SK-N-SH (cell line): Measurements from ENCODE around the gene DZIP1L. TPM values are rescaled to one million over a fixed set of nuclear protein-coding genes. Genes with fewer than 3 reads are reported as not detected.

ENCODE experiments used
- CTCF ChIA-PET: fragments of 300-600, 350-600 bp; formaldehyde crosslinking; extraction: SDS; loops from one replicate; lab custom pipeline; 2021; lab: Yijun Ruan, JAX
- POLR2A ChIA-PET: fragments of 350-600 bp; sonication (Branson Sonifier 250); formaldehyde crosslinking; extraction: SDS; loops from one replicate; lab custom pipeline; 2020; ENCODE audit warnings: antibody characterized with exemption, inconsistent platforms; lab: Yijun Ruan, JAX
- DNase-seq: peaks from one replicate; pipeline ENCODE4 v3.0.0; 2012
- H2AFZ ChIP-seq: fragments of 200-600 bp; sonication (generic); 2 replicates; pipeline ENCODE4 v1.8.1; 2016; ENCODE audit warnings: antibody characterized with exemption, mild to moderate bottlenecking, low read depth
- H3F3A ChIP-seq: fragments of 200-600 bp; sonication (generic); replicated peaks from 2 replicates; pipeline ENCODE3; 2016; ENCODE audit warnings: antibody characterized with exemption, mild to moderate bottlenecking; ENCODE audit not compliant: insufficient read depth
- H3K27ac ChIP-seq, 2 experiments: fragments of 200-500 bp in 1 of 2; fragments of 200-600 bp in 1 of 2; sonication (Bioruptor generic) in 1 of 2; sonication (generic), shearing (Covaris generic) in 1 of 2; 2 replicates each; pipeline versions ENCODE4 v1.5.1 to v1.6.1; 2014 to 2016; ENCODE audit warnings: low read depth in 2 of 2, inconsistent platforms in 1 of 2, low read length in 1 of 2, mild to moderate bottlenecking in 1 of 2, mixed read lengths in 1 of 2
- H3K27me3 ChIP-seq: fragments of 200-600 bp; sonication (generic), shearing (Covaris generic); 2 replicates; pipeline ENCODE4 v1.6.1; 2016; ENCODE audit warnings: mixed run types; ENCODE audit not compliant: insufficient read depth
- H3K36me3 ChIP-seq, 2 experiments: fragments of 200-500 bp in 1 of 2; fragments of 200-600 bp in 1 of 2; sonication (Bioruptor generic) in 1 of 2; sonication (generic) in 1 of 2; replicated peaks in 1 of 2; 2 replicates each; pipeline versions ENCODE3 to v1.5.1; 2014 to 2016; ENCODE audit warnings: low read length in 1 of 2, mild to moderate bottlenecking in 1 of 2; ENCODE audit not compliant: insufficient read depth in 2 of 2, control insufficient read depth in 1 of 2
- H3K4me1 ChIP-seq, 2 experiments: fragments of 200-500 bp in 1 of 2; fragments of 200-600 bp in 1 of 2; sonication (Bioruptor generic) in 1 of 2; sonication (generic), shearing (Covaris generic) in 1 of 2; 2 replicates each; pipeline versions ENCODE4 v1.5.1 to v1.6.1; 2014 to 2016; ENCODE audit warnings: low read depth in 1 of 2, low read length in 1 of 2, mixed run types in 1 of 2; ENCODE audit not compliant: insufficient read depth in 2 of 2, control insufficient read depth in 1 of 2
- H3K4me2 ChIP-seq: fragments of 200-600 bp; sonication (generic), shearing (Covaris generic); 2 replicates; pipeline ENCODE4 v1.6.1; 2017; ENCODE audit warnings: mixed run types
- H3K4me3 ChIP-seq, 2 experiments: fragments of 200-500 bp in 1 of 2; fragments of 200-600 bp in 1 of 2; sonication (Bioruptor generic) in 1 of 2; sonication (generic), shearing (Covaris generic) in 1 of 2; 2 replicates each; pipeline versions ENCODE4 v1.5.1 to v1.8.1; 2014 to 2016; ENCODE audit warnings: low read depth in 2 of 2, inconsistent platforms in 1 of 2, low read length in 1 of 2, mild to moderate bottlenecking in 1 of 2, mixed read lengths in 1 of 2, moderate library complexity in 1 of 2
- H3K79me2 ChIP-seq: fragments of 200-600 bp; sonication (generic); 2 replicates; pipeline ENCODE4 v1.8.1; 2017; ENCODE audit warnings: mild to moderate bottlenecking; ENCODE audit not compliant: insufficient read depth
- H3K9ac ChIP-seq: fragments of 200-600 bp; sonication (generic); 2 replicates; pipeline ENCODE4 v1.6.1; 2017; ENCODE audit warnings: mixed run types
- H3K9me2 ChIP-seq: fragments of 200-600 bp; sonication (generic); 2 replicates; pipeline ENCODE4 v1.6.1; 2017; ENCODE audit warnings: mixed run types
- H3K9me3 ChIP-seq: fragments of 200-600 bp; sonication (generic); 2 replicates; pipeline ENCODE4 v1.6.1; 2017; ENCODE audit warnings: mixed run types, mild to moderate bottlenecking, moderate library complexity
- H4K20me1 ChIP-seq: fragments of 200-600 bp; sonication (generic); 2 replicates; pipeline ENCODE4 v1.6.1; 2017; ENCODE audit warnings: mild to moderate bottlenecking, mixed run types; ENCODE audit not compliant: insufficient read depth
- EZH2phosphoT487 ChIP-seq: fragments of 200-600 bp; sonication (generic); IDR thresholded peaks from 2 replicates; pipeline ENCODE4 v1.6.1; 2017; ENCODE audit warnings: low read depth, mixed run types, mild to moderate bottlenecking, antibody characterized with exemption, moderate library complexity, borderline replicate concordance
- MEF2A ChIP-seq: IDR thresholded peaks from 2 replicates; pipeline ENCODE4 v1.4.0; 2012; ENCODE audit warnings: low read depth, borderline replicate concordance
- NFIC ChIP-seq: IDR thresholded peaks from 2 replicates; pipeline ENCODE4 v1.4.0; 2012; ENCODE audit warnings: borderline replicate concordance
- POLR2AphosphoS5 ChIP-seq: IDR thresholded peaks from 2 replicates; pipeline ENCODE4 v1.6.1; 2012; ENCODE audit warnings: low read depth, low read length
- RAD21 ChIP-seq: IDR thresholded peaks from 2 replicates; pipeline ENCODE4 v1.6.1; 2012; ENCODE audit warnings: mild to moderate bottlenecking, low read length
- RCOR1 ChIP-seq: fragments of 150-350 bp; IDR thresholded peaks from 2 replicates; pipeline ENCODE4 v1.6.1; 2017; ENCODE audit warnings: antibody characterized with exemption, low read length
- RFX5 ChIP-seq: IDR thresholded peaks from 2 replicates; pipeline ENCODE4 v1.6.1; 2012; ENCODE audit warnings: mild to moderate bottlenecking, improper control_type of control experiment, low read length
- TAF1 ChIP-seq: IDR thresholded peaks from 2 replicates; pipeline ENCODE4 v1.6.1; 2012; ENCODE audit warnings: low read depth, mild to moderate bottlenecking, low read length, moderate library complexity, borderline replicate concordance
- YY1 ChIP-seq: IDR thresholded peaks from 2 replicates; pipeline ENCODE4 v1.4.0; 2012; ENCODE audit warnings: low read depth, mild to moderate bottlenecking
- WGBS: methylation state at CpG from one replicate; pipeline ENCODE4 v1.1.6; 2017; ENCODE audit warnings: low lambda C conversion rate; 5-methylcytosine and 5-hydroxymethylcytosine counted together
- polyA plus RNA-seq, 3 experiments: library from polyadenylated mRNA; depleted of rRNA; stranded (reverse); fragments of >200 nt; gene quantifications; 2 replicates each; pipeline ENCODE4 v1.2.3, GENCODE V29; 2012
- TF ChIP-seq, protein P1 (sequence below): fragments of 200-600 bp; sonication (generic); IDR thresholded peaks from 2 replicates; pipeline ENCODE4 v1.6.1; 2017; ENCODE audit warnings: antibody characterized with exemption, mild to moderate bottlenecking, moderate library complexity
- TF ChIP-seq, protein P2 (sequence below): IDR thresholded peaks from 2 replicates; pipeline ENCODE4 v1.6.1; 2012; ENCODE audit warnings: mild to moderate bottlenecking, low read depth, low read length, moderate library complexity

The DZIP1L gene
- polyA plus RNA-seq, 1 of the 3 experiments (the other 2 are of a cell fraction), result 6.4 TPM

DNA sequence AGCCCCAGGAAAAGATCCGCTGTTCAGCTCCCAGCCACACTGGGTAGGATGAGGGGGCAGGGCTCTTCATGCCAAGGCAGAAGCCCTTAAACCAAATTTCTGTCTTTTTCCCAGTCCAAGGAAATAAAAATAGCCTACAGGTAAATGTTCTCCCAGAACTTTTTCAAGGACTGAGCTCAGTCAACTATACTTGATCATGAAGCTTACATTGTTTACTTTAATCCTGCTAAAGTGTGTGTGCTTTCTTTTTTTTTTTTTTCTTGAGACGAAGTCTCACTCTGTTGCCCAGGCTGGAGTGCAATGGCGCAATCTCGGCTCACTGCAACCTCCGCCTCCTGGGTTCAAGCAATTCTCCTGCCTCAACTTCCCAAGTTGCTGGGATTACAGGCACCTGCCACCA is 87.6 kb downstream of the DZIP1L start:
- POLR2A ChIA-PET, result no interaction called here
- Histone ChIP-seq H3F3A (no peaks in the 10 kb centered on the region), H3K4me3 (no peak overlapping the region), H3K4me1 (no peaks in the 10 kb centered on the region), H3K27ac (no peak overlapping the region), H3K9me2 (no peaks in the 10 kb centered on the region), H3K9me3 (no peaks in the 10 kb centered on the region), H2AFZ (no peak overlapping the region), H3K9ac (no peak overlapping the region), H3K4me2 (no peak overlapping the region), H4K20me1 (no peaks in the 10 kb centered on the region), H3K79me2 (no peaks in the 10 kb centered on the region), H3K36me3 (peaks cover 6 to 12% of the 10 kb centered on the region in 2 experiments), H3K27me3 (no peaks in the 10 kb centered on the region)
- TF ChIP-seq MEF2A (no peak), RCOR1 (no peak), RAD21 (no peak), POLR2AphosphoS5 (no peak), RFX5 (no peak)
- WGBS, result 91% methylated on average over 5 of the region's 5 CpGs
- DNase-seq, result no peak
- CTCF ChIA-PET, result interaction anchor here (1.0 kb wide), 1 partner anchor 24 kb away, joined by 4 read pairs; no protein-coding TSS in a partner anchor

DNA sequence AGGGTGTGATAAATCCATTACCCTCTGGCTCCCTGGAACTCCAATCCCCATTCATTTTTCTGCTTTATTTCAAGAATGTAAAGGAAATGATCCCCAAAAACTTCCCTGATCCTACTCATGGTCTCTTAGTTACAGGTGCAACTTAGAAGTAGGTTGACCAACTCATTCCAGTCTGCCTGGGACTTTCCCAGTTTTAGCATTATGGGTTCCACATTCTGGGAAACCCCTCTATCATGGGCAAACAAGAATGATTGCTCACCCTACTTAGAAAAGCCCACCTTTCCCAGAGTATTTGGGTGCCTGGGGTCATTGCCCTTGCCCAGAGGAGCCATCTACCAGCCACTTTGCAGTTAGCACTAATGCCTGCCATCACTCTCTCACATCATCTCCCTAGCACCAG is 89.9 kb downstream of the DZIP1L start:
- Histone ChIP-seq H3K9me2 (no peaks in the 10 kb centered on the region), H3K4me1 (no peaks in the 10 kb centered on the region), H4K20me1 (no peaks in the 10 kb centered on the region), H3K4me3 (no peak overlapping the region), H2AFZ (no peak overlapping the region), H3K27me3 (no peaks in the 10 kb centered on the region), H3K4me2 (no peak overlapping the region), H3K36me3 (peaks cover 6 to 12% of the 10 kb centered on the region in 2 experiments), H3F3A (no peaks in the 10 kb centered on the region), H3K79me2 (no peaks in the 10 kb centered on the region), H3K9me3 (no peaks in the 10 kb centered on the region), H3K9ac (no peak overlapping the region), H3K27ac (no peak overlapping the region)
- ChIA-PET CTCF (interaction anchor here (1.1 kb wide), 1 partner anchor 43 kb away, joined by 3 read pairs; no protein-coding TSS in a partner anchor), POLR2A (no interaction called here)
- no peak for DNase-seq
- TF ChIP-seq, protein P1, sequence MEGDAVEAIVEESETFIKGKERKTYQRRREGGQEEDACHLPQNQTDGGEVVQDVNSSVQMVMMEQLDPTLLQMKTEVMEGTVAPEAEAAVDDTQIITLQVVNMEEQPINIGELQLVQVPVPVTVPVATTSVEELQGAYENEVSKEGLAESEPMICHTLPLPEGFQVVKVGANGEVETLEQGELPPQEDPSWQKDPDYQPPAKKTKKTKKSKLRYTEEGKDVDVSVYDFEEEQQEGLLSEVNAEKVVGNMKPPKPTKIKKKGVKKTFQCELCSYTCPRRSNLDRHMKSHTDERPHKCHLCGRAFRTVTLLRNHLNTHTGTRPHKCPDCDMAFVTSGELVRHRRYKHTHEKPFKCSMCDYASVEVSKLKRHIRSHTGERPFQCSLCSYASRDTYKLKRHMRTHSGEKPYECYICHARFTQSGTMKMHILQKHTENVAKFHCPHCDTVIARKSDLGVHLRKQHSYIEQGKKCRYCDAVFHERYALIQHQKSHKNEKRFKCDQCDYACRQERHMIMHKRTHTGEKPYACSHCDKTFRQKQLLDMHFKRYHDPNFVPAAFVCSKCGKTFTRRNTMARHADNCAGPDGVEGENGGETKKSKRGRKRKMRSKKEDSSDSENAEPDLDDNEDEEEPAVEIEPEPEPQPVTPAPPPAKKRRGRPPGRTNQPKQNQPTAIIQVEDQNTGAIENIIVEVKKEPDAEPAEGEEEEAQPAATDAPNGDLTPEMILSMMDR, result no peak
- no peak for TF ChIP-seq EZH2phosphoT487
- TF ChIP-seq TAF1, result no peak
- TF ChIP-seq, protein P2, sequence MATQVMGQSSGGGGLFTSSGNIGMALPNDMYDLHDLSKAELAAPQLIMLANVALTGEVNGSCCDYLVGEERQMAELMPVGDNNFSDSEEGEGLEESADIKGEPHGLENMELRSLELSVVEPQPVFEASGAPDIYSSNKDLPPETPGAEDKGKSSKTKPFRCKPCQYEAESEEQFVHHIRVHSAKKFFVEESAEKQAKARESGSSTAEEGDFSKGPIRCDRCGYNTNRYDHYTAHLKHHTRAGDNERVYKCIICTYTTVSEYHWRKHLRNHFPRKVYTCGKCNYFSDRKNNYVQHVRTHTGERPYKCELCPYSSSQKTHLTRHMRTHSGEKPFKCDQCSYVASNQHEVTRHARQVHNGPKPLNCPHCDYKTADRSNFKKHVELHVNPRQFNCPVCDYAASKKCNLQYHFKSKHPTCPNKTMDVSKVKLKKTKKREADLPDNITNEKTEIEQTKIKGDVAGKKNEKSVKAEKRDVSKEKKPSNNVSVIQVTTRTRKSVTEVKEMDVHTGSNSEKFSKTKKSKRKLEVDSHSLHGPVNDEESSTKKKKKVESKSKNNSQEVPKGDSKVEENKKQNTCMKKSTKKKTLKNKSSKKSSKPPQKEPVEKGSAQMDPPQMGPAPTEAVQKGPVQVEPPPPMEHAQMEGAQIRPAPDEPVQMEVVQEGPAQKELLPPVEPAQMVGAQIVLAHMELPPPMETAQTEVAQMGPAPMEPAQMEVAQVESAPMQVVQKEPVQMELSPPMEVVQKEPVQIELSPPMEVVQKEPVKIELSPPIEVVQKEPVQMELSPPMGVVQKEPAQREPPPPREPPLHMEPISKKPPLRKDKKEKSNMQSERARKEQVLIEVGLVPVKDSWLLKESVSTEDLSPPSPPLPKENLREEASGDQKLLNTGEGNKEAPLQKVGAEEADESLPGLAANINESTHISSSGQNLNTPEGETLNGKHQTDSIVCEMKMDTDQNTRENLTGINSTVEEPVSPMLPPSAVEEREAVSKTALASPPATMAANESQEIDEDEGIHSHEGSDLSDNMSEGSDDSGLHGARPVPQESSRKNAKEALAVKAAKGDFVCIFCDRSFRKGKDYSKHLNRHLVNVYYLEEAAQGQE, result no peak
- no peak for TF ChIP-seq YY1
- no peak for TF ChIP-seq NFIC
